Endothelial cell (in vitro differentiated cells): Measurements from ENCODE around the gene GRIP1. TPM values are rescaled to one million over a fixed set of nuclear protein-coding genes. Genes with fewer than 3 reads are reported as not detected.

Experiments
- DNase-seq: peaks from one replicate; pipeline ENCODE4 v3.0.0; 2021; ENCODE audit warnings: low spot score
- H3K27ac Mint-ChIP-seq: one replicate; pipeline ENCODE4 v1.8.0; 2021; ENCODE audit warnings: mixed read lengths, inconsistent platforms; ENCODE audit not compliant: unreplicated experiment
- H3K27me3 Mint-ChIP-seq: one replicate; pipeline ENCODE4 v1.8.0; 2021; ENCODE audit warnings: mild to moderate bottlenecking, moderate library complexity, mixed read lengths, inconsistent platforms; ENCODE audit not compliant: unreplicated experiment
- H3K36me3 Mint-ChIP-seq: one replicate; pipeline ENCODE4 v1.8.0; 2021; ENCODE audit warnings: mild to moderate bottlenecking, low read depth, mixed read lengths, inconsistent platforms; ENCODE audit not compliant: unreplicated experiment
- H3K4me1 Mint-ChIP-seq: one replicate; pipeline ENCODE4 v1.8.0; 2021; ENCODE audit warnings: mild to moderate bottlenecking, mixed read lengths, inconsistent platforms; ENCODE audit not compliant: unreplicated experiment
- H3K4me3 Mint-ChIP-seq: one replicate; pipeline ENCODE4 v1.8.0; 2021; ENCODE audit warnings: mild to moderate bottlenecking, mixed read lengths, inconsistent platforms; ENCODE audit not compliant: unreplicated experiment
- H3K9me3 Mint-ChIP-seq: one replicate; pipeline ENCODE4 v1.8.0; 2021; ENCODE audit warnings: mixed read lengths, inconsistent platforms; ENCODE audit not compliant: unreplicated experiment
- CTCF ChIP-seq: fragments of 200-600 bp; sonication (generic); IDR thresholded peaks from one replicate; pipeline ENCODE4 v1.5.0; 2021; ENCODE audit warnings: antibody characterized with exemption; ENCODE audit not compliant: unreplicated experiment
- total RNA-seq: library from RNA; stranded (reverse); fragmentation: NEBNext Ultra II Directional; extraction: Animal tissue kit (Norgen Biotek cat#: 25700); gene quantifications from one replicate; pipeline ENCODE4 v1.2.1, GENCODE V29; 2021; ENCODE audit not compliant: unreplicated experiment

Gene GRIP1
- total RNA-seq, 1 donor from 2014 or later, result 36.2 TPM

GRCh38 chr12:66590275-66590985 lies 88.4 kb downstream of the GRIP1 start:
- no peak for TF ChIP-seq CTCF
- Mint-ChIP-seq H3K36me3 (no peaks in the 10 kb centered on the region), H3K27ac (no peak overlapping the region), H3K27me3 (no peaks in the 10 kb centered on the region), H3K4me3 (no peak overlapping the region), H3K9me3 (no peaks in the 10 kb centered on the region), H3K4me1 (no peaks in the 10 kb centered on the region)
- DNase-seq, result no peak

GRCh38 chr12:66589095-66589494 lies 89.8 kb downstream of the GRIP1 start:
- Mint-ChIP-seq H3K36me3 (peaks cover 3% of the 10 kb centered on the region), H3K4me1 (no peaks in the 10 kb centered on the region), H3K27me3 (no peaks in the 10 kb centered on the region), H3K4me3 (no peak overlapping the region), H3K9me3 (no peaks in the 10 kb centered on the region), H3K27ac (no peak overlapping the region)
- DNase-seq, result no peak
- no peak for TF ChIP-seq CTCF

- Mint-ChIP-seq H3K36me3 (peaks cover 3% of the 10 kb centered on the region), H3K4me3 (no peak overlapping the region), H3K9me3 (no peaks in the 10 kb centered on the region), H3K4me1 (no peaks in the 10 kb centered on the region), H3K27ac (no peak overlapping the region), H3K27me3 (no peaks in the 10 kb centered on the region)
- DNase-seq, result no peak
- TF ChIP-seq CTCF, result no peak
Measured at GRCh38 chr12:66587912-66588311, 91.0 kb downstream of the GRIP1 start.

GRCh38 chr12:66584673-66585072 lies 94.2 kb downstream of the GRIP1 start:
- Mint-ChIP-seq H3K27me3 (no peaks in the 10 kb centered on the region), H3K36me3 (peaks cover 3% of the 10 kb centered on the region), H3K4me3 (no peak overlapping the region), H3K4me1 (no peaks in the 10 kb centered on the region), H3K27ac (no peak overlapping the region), H3K9me3 (no peaks in the 10 kb centered on the region)
- no peak for TF ChIP-seq CTCF
- DNase-seq, result no peak

- no peaks in the 10 kb centered on the region for H3K36me3 Mint-ChIP-seq
- no peaks in the 10 kb centered on the region for H3K4me1 Mint-ChIP-seq
- DNase-seq, result no peak
- no peak overlapping the region for H3K4me3 Mint-ChIP-seq
- no peak for TF ChIP-seq CTCF
- H3K27me3 Mint-ChIP-seq, result no peaks in the 10 kb centered on the region
- no peak overlapping the region for H3K27ac Mint-ChIP-seq
- H3K9me3 Mint-ChIP-seq, result peaks cover 6% of the 10 kb centered on the region
Measured at GRCh38 chr12:66573605-66574004, 105.3 kb downstream of the GRIP1 start.
